HK-2 (cell line): Measurements from ENCODE around the gene ITM2C.

Experiments used
- DNase-seq: peaks from one replicate; pipeline ENCODE4 v3.0.0-alpha.2; 2018; ENCODE audit not compliant: unreplicated experiment

Gene ITM2C

DNA sequence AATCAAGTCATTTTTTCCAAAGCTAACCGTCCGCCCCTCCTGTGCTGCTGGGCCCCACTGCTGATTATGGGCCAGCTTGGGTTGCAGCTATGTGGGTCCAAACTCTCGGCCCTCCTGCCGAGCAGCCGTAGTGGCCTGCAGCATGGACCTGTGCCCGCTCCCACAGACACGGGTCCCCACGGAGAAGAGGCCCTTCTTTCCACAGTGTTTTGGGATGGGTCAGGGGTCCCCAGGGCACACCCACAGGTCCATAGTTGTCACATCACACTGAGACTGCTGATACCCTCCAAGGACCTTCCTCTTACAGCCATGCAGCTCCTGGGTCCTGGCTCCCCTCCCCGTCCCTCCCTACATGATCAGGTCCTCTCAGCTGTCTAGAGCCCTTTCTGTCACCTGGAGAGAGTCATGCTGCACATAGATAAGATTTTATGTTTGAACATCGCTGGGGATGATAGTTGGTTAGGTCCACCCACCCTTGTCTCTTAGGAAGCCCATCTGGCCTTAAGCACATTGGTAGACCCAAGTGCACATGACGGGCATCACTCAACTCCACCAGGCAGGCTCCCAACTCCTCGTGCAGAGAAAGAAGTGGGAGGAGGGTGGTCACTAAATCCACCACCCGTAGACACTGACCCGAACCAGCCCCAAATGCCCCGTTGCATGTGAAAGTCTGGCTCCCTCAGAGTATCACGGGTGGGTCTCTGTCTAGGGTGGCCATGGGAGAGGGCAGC, 42.8 kb downstream of the ITM2C start:
- DNase-seq, result no peak

DNA sequence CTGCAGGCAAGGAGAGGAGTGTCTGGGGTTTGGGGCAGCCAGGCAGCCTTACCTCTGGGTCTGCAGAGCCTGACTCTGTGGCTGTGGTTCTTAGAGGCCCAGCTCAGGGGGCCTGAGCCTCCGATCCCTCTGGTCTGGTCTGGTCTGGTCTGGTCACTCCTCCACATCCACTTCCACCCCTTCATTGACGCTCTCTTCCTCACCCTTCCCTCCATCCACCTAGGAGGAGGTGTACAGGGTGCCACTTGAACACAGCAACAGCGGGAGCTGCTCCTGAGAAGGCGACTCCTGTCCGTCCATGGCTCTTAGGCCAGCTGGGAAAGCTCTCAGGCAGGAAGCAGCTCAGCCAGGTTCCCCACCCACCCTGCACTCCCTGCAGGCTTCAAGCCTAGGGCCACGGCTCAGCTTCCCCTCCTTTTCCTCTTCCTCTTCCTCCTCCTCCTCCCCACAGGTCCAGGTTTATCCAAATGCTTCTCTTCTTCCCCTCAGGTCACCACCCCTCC, 43.4 kb downstream of the ITM2C start:
- DNase-seq, result no peak

DNA sequence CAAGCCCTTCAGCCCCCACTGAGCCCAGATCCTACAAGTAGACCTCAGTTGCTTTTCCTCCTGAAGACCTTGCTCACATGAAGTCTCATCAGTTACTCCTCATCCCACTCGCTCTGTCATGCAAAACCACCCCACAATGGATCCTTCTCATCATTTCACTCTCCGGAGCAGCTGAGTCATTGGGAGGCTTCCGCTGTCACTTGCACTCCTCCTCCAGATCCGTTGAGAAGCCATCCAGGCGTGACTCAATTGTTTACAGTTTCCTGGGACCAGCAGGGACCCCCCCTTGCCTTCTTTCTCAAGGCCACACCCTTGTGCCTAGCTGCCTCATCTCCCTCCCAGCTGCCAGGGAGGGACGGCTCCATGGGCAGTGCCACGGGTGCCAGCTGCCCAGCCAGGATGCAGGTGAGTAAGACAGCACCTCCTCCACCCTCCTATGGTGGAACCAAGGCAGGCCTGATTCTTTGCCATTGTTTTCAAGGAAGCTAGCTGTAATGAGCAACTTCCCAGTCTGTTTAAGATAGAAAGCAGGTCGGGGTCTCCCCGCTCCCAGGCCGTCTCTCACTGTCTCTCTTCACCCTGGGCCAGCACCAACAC, 44.0 kb downstream of the ITM2C start:
- DNase-seq, result peak; percentile 77

DNA sequence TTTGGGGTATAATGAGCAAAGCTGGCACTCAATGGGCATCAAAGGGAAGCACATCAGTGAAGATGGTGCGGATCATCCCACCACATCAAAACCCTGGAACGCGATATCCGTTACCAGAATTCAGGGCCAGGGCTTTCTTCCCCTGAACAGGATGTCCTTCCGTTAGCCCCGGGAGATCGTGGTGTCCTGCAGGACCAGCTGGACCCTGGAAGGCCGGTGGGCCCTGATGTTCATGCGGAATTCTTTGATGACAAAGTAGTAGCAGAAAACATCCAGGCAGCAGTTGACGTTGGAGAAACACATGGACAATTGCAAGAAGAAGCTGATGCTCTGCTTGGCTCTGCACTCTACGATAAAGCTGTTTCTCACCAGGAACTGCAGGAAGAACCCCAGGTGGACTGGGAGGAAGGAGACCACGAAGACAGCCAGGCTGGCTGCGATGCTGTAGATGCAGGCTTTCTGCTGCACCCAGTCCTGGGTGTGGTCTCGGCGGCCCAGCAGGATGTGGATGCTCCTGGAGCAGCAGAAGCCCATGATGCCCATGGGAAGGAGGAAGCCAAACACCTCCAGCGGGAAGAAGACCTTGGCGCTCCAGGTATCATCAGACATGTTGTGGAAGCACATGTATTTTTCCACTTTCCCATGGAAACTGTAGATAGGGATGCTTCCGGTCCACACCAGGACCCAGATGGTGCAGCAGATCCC, 45.3 kb downstream of the ITM2C start:
- DNase-seq, result no peak

DNA sequence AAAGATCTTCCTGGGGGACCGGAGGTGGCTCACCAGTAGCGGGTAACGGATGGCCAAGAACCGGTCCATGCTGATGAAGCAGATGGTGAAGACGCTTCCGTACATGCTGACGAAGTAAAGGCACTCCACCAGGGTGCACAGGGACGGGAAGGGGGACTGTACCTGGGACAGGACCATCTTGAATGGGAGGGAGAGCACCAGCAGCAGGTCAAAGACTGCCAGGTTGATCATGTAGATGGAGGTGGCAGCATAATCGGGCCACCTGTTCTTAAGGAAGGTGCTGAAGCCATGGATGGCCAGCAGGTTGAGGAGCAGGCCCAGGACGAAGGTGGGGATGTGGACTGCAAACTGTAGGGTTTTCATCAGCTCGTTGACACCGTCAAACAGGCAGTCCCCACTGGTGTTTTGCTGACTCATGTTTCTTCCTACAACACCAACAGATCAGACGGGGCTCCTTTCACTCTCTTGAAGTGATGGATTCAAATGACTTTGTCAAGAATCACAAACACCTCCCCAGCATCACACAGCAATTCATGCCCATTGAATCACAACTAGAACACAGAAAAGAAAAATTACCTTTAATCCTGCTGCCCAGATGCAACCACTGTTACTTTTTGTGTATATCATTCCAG, 45.9 kb downstream of the ITM2C start:
- DNase-seq, result no peak

DNA sequence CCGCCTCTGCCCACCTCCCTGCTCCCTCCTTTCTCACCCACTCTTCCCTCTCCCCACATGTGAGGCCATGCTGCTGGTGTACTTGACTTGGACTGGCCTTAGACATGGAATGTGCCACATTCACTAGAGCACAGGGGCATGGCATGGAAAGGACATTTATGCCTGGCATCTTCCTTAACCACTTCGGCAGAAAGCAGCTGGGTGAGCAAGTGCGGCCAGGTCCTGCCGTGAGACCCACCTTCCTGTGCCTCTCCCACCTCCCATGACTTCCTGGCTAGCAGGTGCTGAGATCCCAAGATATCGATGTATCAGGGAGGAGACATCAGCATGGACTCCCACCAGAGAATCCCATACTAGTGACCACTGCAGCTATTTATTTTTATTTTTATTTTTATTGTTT, 47.3 kb downstream of the ITM2C start:
- no peak for DNase-seq

DNA sequence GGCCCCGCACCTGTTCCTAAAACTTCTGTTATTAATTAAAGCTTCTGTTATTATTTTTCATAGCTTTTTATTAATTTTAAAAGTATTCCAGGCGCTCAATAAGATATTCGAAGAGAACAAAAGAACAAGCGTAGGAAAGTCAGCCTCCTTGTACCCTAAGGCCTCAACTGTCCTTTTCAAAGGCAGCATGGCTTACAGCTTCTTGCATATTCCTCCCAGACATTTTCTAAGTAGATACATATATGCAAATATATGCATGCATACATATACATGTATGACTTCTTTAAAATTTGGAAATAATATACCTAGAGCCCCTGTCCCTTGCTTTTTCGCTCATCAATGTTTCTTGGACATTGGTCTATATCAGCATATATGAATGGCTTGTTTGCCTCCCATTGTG, 48.0 kb downstream of the ITM2C start:
- no peak for DNase-seq

DNA sequence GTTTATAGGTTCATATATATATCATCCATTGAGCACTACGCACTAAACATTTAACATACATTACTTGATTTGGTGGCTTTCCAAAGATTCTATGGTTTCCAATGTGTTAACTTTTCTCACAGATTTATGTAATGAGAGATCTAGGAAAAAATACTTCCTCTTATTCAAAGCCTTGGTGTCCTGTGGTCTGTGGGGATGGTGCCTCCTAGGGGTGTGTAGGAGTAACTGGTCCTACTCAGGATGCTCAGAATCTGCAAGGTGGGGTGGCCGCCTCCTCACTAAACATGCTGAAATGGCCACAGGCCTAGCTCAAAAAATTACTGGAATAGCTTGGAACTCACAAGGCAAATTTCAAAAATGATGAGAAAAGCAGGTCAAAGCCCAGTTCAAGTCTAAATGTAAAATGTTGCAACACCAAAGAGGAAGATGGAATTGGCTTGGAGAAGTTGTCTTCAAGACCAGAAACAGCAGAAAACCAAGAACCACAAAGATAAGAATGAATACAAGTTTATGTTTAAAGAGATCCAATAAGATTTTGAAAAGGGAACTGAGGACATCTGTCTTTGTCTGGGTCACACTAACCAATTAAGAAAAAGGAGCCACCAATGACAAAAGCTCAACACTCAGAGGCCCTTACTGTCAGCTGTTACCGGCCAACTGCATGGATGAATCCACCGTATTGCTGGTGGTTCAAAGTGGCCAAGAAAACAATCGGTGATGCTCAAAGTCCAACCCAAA, 48.8 kb downstream of the ITM2C start:
- no peak for DNase-seq

DNA sequence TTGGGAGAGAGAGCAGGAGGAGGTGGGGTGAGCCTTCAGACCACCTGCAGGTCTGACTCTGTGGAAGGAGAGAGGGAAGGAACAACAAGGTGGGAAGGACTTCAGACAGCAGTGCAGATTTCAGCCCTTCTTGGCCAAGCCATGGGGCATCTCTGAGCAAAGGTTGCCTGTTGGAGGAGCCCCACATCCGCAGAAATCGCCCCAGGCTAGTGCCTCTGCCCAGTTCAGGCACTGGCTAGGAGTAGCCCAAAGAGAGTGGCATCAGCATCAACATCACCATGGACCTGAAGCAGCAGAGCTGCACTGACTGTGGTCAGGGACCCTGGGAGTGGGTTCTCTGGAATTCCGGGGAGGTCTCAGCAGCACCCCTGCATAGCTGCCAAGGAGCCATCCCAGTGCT, 50.1 kb downstream of the ITM2C start:
- no peak for DNase-seq

DNA sequence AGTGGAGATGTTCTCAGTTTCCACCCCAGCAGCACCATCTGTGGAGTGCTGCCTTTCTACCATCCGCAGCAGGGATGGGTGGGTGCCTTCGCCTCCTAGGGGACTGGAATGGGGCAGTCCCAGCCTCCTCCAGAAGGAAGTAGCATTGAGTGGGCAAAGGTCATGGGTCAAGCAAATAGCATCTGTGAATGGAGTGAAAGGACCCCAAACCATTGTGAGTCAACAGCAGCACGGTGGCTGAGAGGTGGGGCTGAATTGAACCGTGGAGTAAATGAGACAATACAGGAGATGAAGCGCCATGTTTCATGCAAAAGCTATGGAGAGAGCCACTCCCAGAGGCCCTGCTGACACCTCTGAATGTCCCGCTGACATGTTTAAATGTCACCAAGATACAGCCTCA, 50.6 kb downstream of the ITM2C start:
- no peak for DNase-seq

DNA sequence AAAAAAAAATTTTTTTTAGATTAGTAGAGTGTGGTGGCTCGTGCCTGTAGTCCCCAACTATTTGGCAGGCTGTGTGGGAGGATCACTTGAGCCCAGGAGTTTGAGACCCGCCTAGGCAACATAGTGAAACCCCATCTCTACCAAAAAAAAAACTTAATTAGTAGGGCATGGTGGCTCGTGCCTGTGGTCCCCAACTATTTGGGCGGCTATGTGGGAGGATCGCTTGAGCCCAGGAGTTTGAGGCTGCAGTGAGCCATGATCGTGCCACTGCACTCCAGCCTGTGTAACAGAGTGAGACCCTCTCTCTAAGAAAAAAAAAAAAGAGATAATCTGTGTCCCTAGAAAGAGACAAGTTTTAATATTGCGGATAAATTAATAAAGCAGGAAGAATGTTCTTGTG, 51.5 kb downstream of the ITM2C start:
- DNase-seq, result no peak

DNA sequence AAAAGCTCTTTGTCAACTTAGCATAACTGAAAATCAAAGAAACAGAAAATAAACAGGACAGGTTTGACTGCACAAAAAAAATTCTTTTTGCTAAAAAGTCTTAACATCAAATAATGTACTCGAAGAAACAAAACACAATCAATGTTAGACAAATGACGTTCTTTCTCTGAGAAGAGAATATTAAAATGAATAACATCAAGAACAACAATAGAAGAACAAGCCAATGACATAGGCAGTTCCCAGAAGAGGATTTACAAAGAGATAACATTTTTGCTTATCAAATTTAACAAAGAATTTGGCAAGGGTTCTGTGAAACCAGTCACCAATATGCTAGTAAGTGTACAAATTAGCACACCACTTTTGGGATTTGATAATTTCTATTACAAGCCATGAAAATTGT, 54.5 kb downstream of the ITM2C start:
- DNase-seq, result no peak

DNA sequence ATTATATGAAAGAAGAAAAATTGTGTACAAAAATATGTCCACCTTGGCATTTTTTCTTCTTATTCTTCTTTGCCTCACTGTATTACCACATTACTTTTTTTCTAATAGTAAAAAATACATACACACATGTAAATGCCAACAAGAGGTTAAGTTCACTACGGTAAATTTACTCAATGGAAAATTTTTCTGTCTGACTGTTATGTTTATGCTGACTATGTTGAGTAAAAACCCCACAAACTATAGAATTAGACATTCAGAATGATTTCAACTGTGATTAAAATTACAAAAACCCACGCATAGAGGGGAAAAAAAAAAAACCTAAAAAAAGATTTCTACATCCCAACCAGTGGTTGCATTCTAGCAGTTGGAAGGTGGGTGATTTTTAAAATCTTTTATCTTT, 54.9 kb downstream of the ITM2C start:
- no peak for DNase-seq

DNA sequence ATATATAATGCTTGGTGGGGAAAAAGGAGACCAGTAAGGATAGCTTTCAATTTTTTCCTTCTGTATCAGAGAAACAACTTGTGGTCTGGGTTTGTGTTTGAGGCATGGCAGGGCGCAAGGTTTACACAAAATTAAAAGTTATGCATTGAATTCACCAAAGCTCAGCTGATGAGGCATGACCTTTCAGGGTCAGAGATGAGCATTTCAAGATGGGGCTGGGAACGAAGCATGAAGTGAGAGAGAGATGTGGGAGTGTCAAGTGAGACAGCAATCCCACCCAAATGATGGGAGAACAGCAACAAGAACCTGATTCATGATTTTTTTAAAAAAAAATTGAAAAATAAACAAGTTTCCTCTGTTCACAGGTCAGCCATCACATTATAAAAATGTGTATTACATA, 55.4 kb downstream of the ITM2C start:
- DNase-seq, result no peak

DNA sequence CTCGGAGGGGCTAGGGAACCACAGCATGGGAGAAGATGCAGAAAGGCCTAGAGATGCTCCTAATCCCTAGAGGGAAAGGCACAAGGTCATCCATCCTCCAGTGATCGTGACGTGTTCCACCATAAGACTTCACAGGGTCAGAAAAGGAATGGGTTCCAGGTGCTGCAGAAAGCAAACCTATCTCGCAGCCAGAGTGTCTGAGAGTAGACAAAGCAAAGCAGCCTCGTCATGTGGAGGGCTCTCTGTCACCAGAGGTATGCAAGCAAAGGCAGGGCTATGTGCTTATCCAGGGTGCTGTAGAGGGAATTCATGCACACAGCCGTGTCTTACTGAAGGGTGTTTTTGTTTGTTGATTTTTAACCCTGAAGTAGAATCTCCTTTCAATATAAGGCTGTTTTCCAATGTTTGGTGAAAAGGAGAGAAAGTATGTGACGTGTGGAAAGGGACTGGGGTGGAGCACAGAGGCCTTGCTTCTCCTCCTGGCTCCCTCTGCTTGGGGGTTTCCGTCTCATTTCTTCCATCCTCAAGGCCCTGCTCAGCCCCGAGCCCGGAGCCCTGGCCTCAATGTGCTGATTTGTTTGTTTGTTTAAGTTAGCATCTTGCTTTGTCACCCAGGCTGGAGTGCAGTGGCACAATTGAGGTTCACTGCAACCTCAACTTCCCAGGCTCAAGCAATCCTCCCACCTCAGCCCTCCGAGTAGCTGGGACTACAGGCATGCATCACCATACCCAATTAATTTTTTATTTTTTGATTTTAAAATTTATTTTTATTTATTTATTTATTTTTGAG, 57.3 kb downstream of the ITM2C start:
- DNase-seq, result no peak

DNA sequence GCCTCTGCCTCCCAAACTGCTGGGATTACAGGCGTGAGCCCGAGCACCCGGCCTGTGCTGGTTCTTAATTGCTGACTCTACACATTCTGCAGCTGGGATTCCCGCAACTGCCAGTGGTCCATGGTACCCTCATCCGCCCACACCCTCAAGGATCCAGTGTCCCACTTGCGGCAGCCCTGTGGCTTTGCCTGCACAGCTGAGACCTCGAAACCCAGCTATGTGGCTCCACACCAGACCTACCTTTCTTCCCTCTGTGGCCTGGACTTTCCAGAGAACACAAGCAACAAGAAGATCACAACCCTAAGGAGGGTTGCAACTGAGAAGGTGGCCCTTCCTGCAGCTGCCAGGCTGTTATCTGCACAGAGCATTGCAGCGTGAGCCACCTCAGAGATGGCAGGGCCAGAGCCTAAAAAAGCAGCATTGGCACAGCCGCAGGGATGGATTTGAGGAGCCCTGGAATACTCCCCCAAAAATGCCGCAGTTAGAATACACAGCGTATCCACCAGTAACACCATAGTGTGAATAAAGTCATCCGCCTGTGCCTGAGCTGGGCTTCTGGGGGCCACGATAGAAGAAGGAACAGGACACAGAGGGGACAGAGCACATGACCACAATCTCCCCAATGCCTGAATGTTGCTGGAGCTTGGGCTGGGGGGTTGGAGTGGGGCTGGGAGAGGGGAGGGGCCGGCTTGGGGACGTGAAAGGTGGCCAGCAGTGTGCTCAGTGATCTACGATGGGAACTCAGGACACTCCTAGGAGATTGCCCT, 58.4 kb downstream of the ITM2C start:
- no peak for DNase-seq

DNA sequence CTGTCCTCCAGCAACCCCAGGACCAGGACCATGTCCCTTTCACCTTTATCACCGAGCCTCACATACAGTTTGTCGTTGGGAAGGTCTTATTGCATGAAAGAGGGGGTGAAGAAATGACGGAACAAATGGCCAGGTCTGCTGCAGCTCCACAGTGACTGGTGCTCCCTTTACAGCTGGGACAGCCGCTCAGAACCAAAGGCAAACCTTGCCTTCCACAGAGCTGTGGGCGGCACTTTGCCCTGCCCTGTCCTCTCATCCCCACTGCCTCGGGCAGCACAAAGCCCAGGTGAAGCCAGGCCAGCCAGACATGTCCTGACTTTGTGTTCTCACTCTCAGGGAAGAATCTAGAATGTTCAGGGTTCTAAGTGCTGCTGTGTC, 59.3 kb downstream of the ITM2C start:
- DNase-seq, result no peak

DNA sequence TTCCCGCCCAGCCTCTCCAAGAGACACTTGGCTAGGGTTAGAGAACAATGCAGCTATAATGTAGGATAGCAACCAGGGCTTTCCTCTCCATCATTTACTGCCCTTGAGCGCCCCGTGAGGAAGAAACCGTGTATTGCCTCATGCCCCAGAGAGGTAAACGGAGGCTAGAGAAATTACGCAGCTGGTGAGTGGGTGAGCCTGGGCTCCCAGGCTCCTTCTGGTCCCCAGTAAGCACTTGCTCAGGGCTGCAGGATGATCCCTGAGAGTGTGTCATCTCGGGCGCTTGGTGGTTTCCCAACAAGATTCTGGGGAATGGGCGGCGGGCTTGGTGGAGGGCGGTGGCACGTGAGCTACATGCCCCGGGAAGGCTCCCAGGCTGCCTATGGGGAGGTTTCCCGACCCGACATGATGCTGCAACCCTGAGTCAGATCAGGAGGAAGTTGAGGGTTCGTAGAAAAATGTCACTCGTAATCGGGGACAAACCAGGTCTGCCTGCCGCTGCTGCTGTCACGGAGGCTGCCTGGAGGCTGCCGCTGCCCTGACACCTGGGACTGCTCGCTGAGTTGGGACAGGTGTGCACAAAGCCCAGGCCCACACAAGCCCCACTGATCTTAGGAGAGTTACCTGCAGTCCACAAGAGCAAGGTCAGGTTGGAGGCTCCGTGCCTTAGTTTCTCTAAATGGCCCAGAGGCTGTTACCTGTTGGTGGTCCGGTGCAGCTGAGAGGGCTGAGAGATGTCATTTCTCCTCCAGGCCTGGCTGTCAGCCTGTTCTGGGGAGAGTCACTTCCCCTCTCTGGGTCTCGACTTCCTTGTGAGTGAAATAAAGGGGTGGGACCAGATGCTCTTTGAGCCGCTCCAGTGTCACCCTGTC, 60.0 kb downstream of the ITM2C start, which contains the start of gene GPR55:
Gene GPR55 (minus strand): TSS at position 773 of the 872 bp plus-strand sequence. CDS start 14,280 bp downstream, outside the sequence.
- DNase-seq, result no peak

DNA sequence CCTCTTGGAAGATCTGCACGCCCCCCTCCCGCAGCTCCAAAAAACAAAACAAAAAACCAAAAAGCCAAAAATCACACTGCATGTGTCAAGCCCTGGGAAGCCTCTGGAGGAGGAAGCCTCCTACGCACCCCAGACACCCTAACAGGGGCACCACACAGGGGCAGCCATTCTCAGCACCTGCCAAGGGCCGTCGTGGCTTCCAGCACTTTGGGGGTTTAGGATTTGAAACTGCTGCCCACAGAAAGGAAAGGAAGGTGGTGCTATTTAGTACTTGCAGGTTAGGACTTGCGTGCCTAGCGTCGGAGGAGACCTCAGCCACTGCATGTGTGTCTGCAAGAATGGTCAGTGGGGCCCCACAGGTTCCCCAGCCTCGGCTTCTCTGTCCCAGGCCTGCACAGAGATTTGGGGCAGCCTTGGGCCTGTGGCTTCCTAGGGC, 60.7 kb downstream of the ITM2C start:
- DNase-seq, result no peak
